ENCODE results near the gene B4GALNT4. TPM values are rescaled to one million over a fixed set of nuclear protein-coding genes. Genes with fewer than 3 reads are reported as not detected.

The B4GALNT4 gene
- total and polyA plus RNA-seq, 12 donors = 0.09 to 1.7 (median 0.56) TPM; not detected in 3

GRCh38 chr11:405954-406795 is 36.9 kb downstream of the B4GALNT4 start:
- TF ChIP-seq CTCF (IDR thresholded peaks at IDR 0.05) = no peak
- H3K36me3 ChIP-seq = no peaks in the 10 kb centered on the region
- peak overlapping the region; percentile 70 to 89 (median 82) for H3K27ac ChIP-seq
- ATAC-seq = peak; percentile 2 to 16 (median 8)
- intact Hi-C loops (cut with DNase I) = loop anchor here in 6 of 10 donors (1.0 to 10.0 kb wide), 8 partner anchors 41 to 199 kb away; partner anchors contain the start of genes BET1L (in 1 of the 6), RIC8A (in 1 of the 6) and RNH1 (in 1 of the 6)
- DNase-seq = no peak
- peaks cover 6 to 24% (median 18%) of the 10 kb centered on the region in 9 donors for H3K4me1 ChIP-seq
- H3K27me3 ChIP-seq = no peaks in the 10 kb centered on the region
- peak overlapping the region; percentile 56 to 85 (median 70) for H3K4me3 ChIP-seq
- 68 to 75% methylated on average over 46 to 47 of the region's 47 CpGs for WGBS, 2 donors
- no peaks in the 10 kb centered on the region for H3K9me3 ChIP-seq

- no peaks in the 10 kb centered on the region for H3K9me3 ChIP-seq
- intact Hi-C loops (cut with DNase I) = loop anchor here in 6 of 10 donors (1.0 to 10.0 kb wide), 8 partner anchors 40 to 200 kb away; partner anchors contain the start of genes BET1L (in 1 of the 6), RIC8A (in 1 of the 6) and RNH1 (in 1 of the 6)
- DNase-seq (peak; percentile 82 to 85), ATAC-seq (peak; percentile 72 to 83 (median 76))
- H3K4me1 ChIP-seq = peaks cover 6 to 24% (median 18%) of the 10 kb centered on the region in 9 donors
- TF ChIP-seq CTCF (IDR thresholded peaks at IDR 0.05) = peak in 6 of 9 donors; percentile 16 to 49 (median 38)
- no peaks in the 10 kb centered on the region for H3K27me3 ChIP-seq
- H3K27ac ChIP-seq = peak overlapping the region; percentile 70 to 89 (median 82)
- H3K36me3 ChIP-seq = no peaks in the 10 kb centered on the region
- peak overlapping the region; percentile 56 to 85 (median 70) for H3K4me3 ChIP-seq
- 5 to 7% methylated on average over 67 to 89 of the region's 91 CpGs for WGBS, 2 donors
These were observed 37.7 kb downstream of the B4GALNT4 start for GRCh38 chr11:406796-407650.

- WGBS, 2 donors = 71 to 74% methylated on average over 28 of the region's 28 CpGs
- Histone ChIP-seq H3K9me3 (no peaks in the 10 kb centered on the region), H3K4me3 (peak overlapping the region in 7 of 10 donors; percentile 3 to 85 (median 69)), H3K27me3 (no peaks in the 10 kb centered on the region), H3K27ac (peak overlapping the region in 8 of 10 donors; percentile 37 to 77 (median 57)), H3K36me3 (no peaks in the 10 kb centered on the region), H3K4me1 (peaks cover 6 to 24% (median 18%) of the 10 kb centered on the region in 9 donors)
- intact Hi-C loops (cut with DNase I) = loop anchor here in 6 of 10 donors (2.0 to 10.0 kb wide), 7 partner anchors 40 to 200 kb away; partner anchors contain the start of genes BET1L (in 1 of the 6), RIC8A (in 1 of the 6) and RNH1 (in 1 of the 6)
- ATAC-seq (peak in 3 of 8 donors; percentile 3 to 42 (median 3)), DNase-seq (no peak)
- no peak for TF ChIP-seq CTCF (IDR thresholded peaks at IDR 0.05)
These were observed 38.4 kb downstream of the B4GALNT4 start for GRCh38 chr11:407651-408123.

Measured in heart right ventricle (tissue), 16 donors.